Astrocyte of the cerebellum (primary cell): ENCODE data around the gene ELOVL2.

Experiments used
- DNase-seq: peaks from one replicate; pipeline ENCODE4 v3.0.0-alpha.2; 2011; ENCODE audit warnings: low read depth
- H3K4me3 ChIP-seq: 2 replicates; pipeline ENCODE4 v1.5.1; 2011; ENCODE audit warnings: mild to moderate bottlenecking, low read depth, low read length, moderate library complexity
- CTCF ChIP-seq: IDR thresholded peaks from 2 replicates; pipeline ENCODE4 v1.5.1; 2012; ENCODE audit warnings: low read length, low read depth, moderate library complexity, mild to moderate bottlenecking; ENCODE audit errors: missing control alignments
- in situ Hi-C: cut with HindIII; loops from 2 replicates; pipeline ENCODE4 v1.10.0; 2017; ENCODE audit warnings: low sequenced_read_pairs

Gene ELOVL2

GRCh38 chr6:11067348-11067747 is 23.2 kb upstream of the ELOVL2 start:
- no peak for TF ChIP-seq CTCF
- DNase-seq, result no peak
- in situ Hi-C loops, result no loop called here
- no peak overlapping the region for H3K4me3 ChIP-seq

- DNase-seq, result no peak
- no peak overlapping the region for H3K4me3 ChIP-seq
- in situ Hi-C loops, result no loop called here
- no peak for TF ChIP-seq CTCF
Observed at GRCh38 chr6:11066505-11067347, 22.6 kb upstream of the ELOVL2 start.

GRCh38 chr6:11065436-11066202 is 21.5 kb upstream of the ELOVL2 start:
- in situ Hi-C loops, result no loop called here
- no peak for TF ChIP-seq CTCF
- H3K4me3 ChIP-seq, result no peak overlapping the region
- no peak for DNase-seq

GRCh38 chr6:11064836-11065235 is 20.7 kb upstream of the ELOVL2 start:
- in situ Hi-C loops, result no loop called here

GRCh38 chr6:11062715-11063114 is 18.6 kb upstream of the ELOVL2 start:
- DNase-seq, result no peak
- no peak for TF ChIP-seq CTCF
- no peak overlapping the region for H3K4me3 ChIP-seq
- in situ Hi-C loops, result no loop called here

More at GRCh38 chr6:11064836-11065235, 20.7 kb upstream of the ELOVL2 start:
- H3K4me3 ChIP-seq, result no peak overlapping the region
- TF ChIP-seq CTCF, result no peak
- DNase-seq, result no peak

GRCh38 chr6:11062083-11062482 is 18.0 kb upstream of the ELOVL2 start:
- in situ Hi-C loops, result no loop called here
- TF ChIP-seq CTCF, result no peak
- no peak for DNase-seq

More at GRCh38 chr6:11062083-11062482, 18.0 kb upstream of the ELOVL2 start:
- H3K4me3 ChIP-seq, result no peak overlapping the region
